ENCODE results near the gene MOGAT1. TPM values are rescaled to one million over a fixed set of nuclear protein-coding genes. Genes with fewer than 3 reads are reported as not detected.
A peak's percentile ranks its signal among the peaks of the same experiment; 100 is the strongest.

MOGAT1 gene
- total and polyA plus RNA-seq, 2 of the 13 experiments (the other 11 are each of a cell fraction or from before 2014, with no cell fraction given): 0.98 to 4.3 TPM

DNA sequence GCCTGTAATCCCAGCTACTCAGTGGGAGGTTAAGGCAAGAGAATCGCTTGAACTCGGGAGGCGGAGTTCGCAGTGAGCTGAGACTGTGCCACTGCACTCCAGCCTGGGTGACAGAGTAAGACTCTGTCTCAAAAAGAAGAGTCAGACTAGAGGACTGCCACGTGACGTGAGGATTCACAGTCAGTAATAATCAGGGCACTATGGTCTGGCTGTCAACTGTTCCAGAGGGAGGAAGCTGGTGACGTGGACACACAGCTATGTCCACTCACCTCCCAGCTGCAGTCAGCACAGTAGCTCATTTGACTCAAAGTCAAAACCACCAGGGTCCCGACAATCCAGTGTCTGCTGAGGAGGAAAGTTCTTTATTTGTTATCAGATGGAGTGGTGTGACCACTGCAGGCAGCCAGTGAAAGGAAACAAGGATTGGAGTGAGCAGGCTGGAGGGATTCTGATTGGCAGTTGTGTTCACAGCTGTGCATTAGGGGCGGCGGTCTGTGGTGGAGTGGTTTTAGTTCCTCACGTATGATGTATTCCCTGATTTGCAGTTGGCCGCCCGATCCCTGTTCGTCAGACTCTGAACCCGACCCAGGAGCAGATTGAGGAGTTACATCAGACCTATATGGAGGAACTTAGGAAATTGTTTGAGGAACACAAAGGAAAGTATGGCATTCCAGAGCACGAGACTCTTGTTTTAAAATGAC, 37.9 kb downstream of the MOGAT1 start (continued):
- TF ChIP-seq, protein P1, sequence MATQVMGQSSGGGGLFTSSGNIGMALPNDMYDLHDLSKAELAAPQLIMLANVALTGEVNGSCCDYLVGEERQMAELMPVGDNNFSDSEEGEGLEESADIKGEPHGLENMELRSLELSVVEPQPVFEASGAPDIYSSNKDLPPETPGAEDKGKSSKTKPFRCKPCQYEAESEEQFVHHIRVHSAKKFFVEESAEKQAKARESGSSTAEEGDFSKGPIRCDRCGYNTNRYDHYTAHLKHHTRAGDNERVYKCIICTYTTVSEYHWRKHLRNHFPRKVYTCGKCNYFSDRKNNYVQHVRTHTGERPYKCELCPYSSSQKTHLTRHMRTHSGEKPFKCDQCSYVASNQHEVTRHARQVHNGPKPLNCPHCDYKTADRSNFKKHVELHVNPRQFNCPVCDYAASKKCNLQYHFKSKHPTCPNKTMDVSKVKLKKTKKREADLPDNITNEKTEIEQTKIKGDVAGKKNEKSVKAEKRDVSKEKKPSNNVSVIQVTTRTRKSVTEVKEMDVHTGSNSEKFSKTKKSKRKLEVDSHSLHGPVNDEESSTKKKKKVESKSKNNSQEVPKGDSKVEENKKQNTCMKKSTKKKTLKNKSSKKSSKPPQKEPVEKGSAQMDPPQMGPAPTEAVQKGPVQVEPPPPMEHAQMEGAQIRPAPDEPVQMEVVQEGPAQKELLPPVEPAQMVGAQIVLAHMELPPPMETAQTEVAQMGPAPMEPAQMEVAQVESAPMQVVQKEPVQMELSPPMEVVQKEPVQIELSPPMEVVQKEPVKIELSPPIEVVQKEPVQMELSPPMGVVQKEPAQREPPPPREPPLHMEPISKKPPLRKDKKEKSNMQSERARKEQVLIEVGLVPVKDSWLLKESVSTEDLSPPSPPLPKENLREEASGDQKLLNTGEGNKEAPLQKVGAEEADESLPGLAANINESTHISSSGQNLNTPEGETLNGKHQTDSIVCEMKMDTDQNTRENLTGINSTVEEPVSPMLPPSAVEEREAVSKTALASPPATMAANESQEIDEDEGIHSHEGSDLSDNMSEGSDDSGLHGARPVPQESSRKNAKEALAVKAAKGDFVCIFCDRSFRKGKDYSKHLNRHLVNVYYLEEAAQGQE (IDR thresholded peaks at IDR 0.05; ENCODE audit: borderline replicate concordance in 1 of 2, low read depth in 1 of 2, low read length in 2 of 2): peak; percentile 17 to 86
- TF ChIP-seq, protein P2, sequence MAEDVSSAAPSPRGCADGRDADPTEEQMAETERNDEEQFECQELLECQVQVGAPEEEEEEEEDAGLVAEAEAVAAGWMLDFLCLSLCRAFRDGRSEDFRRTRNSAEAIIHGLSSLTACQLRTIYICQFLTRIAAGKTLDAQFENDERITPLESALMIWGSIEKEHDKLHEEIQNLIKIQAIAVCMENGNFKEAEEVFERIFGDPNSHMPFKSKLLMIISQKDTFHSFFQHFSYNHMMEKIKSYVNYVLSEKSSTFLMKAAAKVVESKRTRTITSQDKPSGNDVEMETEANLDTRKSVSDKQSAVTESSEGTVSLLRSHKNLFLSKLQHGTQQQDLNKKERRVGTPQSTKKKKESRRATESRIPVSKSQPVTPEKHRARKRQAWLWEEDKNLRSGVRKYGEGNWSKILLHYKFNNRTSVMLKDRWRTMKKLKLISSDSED (CRISPR knock-in tag; IDR thresholded peaks at IDR 0.05): no peak
- TF ChIP-seq KMT2B (CRISPR knock-in tag; IDR thresholded peaks at IDR 0.05) (peak; percentile 62), HES4 (CRISPR knock-in tag; IDR thresholded peaks at IDR 0.05; ENCODE audit: borderline replicate concordance) (no peak), SNAPC2 (CRISPR knock-in tag; IDR thresholded peaks at IDR 0.05) (no peak), SETDB1 (CRISPR knock-in tag; IDR thresholded peaks at IDR 0.05; ENCODE audit: borderline replicate concordance) (no peak), PCBP1 (IDR thresholded peaks at IDR 0.05; ENCODE audit: borderline replicate concordance, low read depth, low read length) (no peak), ZNF792 (CRISPR knock-in tag; IDR thresholded peaks at IDR 0.05) (peak; percentile 52; the same call in 1 of the 2 replicates), RFXAP (CRISPR knock-in tag; IDR thresholded peaks at IDR 0.05; ENCODE audit: borderline replicate concordance) (peak; percentile 98), RFXANK (CRISPR knock-in tag; IDR thresholded peaks at IDR 0.05) (peak; percentile 72; the same call in 1 of the 2 replicates), RORA (CRISPR knock-in tag; IDR thresholded peaks at IDR 0.05) (peak; percentile 79; the same call in 1 of the 2 replicates), ZNF629 (CRISPR knock-in tag; conservative IDR thresholded peaks at IDR 0.05) (peak; percentile 37), THAP11 (CRISPR knock-in tag; IDR thresholded peaks at IDR 0.05) (peak; percentile 80)
- TF ChIP-seq, protein P3, sequence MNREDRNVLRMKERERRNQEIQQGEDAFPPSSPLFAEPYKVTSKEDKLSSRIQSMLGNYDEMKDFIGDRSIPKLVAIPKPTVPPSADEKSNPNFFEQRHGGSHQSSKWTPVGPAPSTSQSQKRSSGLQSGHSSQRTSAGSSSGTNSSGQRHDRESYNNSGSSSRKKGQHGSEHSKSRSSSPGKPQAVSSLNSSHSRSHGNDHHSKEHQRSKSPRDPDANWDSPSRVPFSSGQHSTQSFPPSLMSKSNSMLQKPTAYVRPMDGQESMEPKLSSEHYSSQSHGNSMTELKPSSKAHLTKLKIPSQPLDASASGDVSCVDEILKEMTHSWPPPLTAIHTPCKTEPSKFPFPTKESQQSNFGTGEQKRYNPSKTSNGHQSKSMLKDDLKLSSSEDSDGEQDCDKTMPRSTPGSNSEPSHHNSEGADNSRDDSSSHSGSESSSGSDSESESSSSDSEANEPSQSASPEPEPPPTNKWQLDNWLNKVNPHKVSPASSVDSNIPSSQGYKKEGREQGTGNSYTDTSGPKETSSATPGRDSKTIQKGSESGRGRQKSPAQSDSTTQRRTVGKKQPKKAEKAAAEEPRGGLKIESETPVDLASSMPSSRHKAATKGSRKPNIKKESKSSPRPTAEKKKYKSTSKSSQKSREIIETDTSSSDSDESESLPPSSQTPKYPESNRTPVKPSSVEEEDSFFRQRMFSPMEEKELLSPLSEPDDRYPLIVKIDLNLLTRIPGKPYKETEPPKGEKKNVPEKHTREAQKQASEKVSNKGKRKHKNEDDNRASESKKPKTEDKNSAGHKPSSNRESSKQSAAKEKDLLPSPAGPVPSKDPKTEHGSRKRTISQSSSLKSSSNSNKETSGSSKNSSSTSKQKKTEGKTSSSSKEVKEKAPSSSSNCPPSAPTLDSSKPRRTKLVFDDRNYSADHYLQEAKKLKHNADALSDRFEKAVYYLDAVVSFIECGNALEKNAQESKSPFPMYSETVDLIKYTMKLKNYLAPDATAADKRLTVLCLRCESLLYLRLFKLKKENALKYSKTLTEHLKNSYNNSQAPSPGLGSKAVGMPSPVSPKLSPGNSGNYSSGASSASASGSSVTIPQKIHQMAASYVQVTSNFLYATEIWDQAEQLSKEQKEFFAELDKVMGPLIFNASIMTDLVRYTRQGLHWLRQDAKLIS (CRISPR knock-in tag; IDR thresholded peaks at IDR 0.05): peak; percentile 46; the same call in 1 of the 2 replicates
- TF ChIP-seq, protein P4, sequence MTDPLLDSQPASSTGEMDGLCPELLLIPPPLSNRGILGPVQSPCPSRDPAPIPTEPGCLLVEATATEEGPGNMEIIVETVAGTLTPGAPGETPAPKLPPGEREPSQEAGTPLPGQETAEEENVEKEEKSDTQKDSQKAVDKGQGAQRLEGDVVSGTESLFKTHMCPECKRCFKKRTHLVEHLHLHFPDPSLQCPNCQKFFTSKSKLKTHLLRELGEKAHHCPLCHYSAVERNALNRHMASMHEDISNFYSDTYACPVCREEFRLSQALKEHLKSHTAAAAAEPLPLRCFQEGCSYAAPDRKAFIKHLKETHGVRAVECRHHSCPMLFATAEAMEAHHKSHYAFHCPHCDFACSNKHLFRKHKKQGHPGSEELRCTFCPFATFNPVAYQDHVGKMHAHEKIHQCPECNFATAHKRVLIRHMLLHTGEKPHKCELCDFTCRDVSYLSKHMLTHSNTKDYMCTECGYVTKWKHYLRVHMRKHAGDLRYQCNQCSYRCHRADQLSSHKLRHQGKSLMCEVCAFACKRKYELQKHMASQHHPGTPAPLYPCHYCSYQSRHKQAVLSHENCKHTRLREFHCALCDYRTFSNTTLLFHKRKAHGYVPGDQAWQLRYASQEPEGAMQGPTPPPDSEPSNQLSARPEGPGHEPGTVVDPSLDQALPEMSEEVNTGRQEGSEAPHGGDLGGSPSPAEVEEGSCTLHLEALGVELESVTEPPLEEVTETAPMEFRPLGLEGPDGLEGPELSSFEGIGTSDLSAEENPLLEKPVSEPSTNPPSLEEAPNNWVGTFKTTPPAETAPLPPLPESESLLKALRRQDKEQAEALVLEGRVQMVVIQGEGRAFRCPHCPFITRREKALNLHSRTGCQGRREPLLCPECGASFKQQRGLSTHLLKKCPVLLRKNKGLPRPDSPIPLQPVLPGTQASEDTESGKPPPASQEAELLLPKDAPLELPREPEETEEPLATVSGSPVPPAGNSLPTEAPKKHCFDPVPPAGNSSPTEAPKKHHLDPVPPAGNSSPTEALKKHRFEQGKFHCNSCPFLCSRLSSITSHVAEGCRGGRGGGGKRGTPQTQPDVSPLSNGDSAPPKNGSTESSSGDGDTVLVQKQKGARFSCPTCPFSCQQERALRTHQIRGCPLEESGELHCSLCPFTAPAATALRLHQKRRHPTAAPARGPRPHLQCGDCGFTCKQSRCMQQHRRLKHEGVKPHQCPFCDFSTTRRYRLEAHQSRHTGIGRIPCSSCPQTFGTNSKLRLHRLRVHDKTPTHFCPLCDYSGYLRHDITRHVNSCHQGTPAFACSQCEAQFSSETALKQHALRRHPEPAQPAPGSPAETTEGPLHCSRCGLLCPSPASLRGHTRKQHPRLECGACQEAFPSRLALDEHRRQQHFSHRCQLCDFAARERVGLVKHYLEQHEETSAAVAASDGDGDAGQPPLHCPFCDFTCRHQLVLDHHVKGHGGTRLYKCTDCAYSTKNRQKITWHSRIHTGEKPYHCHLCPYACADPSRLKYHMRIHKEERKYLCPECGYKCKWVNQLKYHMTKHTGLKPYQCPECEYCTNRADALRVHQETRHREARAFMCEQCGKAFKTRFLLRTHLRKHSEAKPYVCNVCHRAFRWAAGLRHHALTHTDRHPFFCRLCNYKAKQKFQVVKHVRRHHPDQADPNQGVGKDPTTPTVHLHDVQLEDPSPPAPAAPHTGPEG (CRISPR knock-in tag; IDR thresholded peaks at IDR 0.05): no peak

All from HepG2 (cell line).